Subcutaneous adipose tissue (tissue), 4 donors: ENCODE results near the gene MCC. TPM values are rescaled to one million over a fixed set of nuclear protein-coding genes. Genes with fewer than 3 reads are reported as not detected.

Source experiments
- total RNA-seq, 4 donors: library from RNA; depleted of rRNA; stranded (reverse); fragments of >200 nt; gene quantifications; one replicate each; pipeline ENCODE4 v1.1.0, GENCODE V29; 2016
- TF ChIP-seq, protein P1 (sequence below): fragments of 450-650 bp; IDR thresholded peaks from one replicate; pipeline ENCODE4 v1.5.1; 2016; ENCODE audit warnings: low read depth, mild to moderate bottlenecking, control low read depth, antibody characterized with exemption, moderate library complexity

Gene MCC
- total RNA-seq, 4 donors from 2014 or later: 15.0 to 57.3 (median 23.7) TPM

- TF ChIP-seq, protein P1, sequence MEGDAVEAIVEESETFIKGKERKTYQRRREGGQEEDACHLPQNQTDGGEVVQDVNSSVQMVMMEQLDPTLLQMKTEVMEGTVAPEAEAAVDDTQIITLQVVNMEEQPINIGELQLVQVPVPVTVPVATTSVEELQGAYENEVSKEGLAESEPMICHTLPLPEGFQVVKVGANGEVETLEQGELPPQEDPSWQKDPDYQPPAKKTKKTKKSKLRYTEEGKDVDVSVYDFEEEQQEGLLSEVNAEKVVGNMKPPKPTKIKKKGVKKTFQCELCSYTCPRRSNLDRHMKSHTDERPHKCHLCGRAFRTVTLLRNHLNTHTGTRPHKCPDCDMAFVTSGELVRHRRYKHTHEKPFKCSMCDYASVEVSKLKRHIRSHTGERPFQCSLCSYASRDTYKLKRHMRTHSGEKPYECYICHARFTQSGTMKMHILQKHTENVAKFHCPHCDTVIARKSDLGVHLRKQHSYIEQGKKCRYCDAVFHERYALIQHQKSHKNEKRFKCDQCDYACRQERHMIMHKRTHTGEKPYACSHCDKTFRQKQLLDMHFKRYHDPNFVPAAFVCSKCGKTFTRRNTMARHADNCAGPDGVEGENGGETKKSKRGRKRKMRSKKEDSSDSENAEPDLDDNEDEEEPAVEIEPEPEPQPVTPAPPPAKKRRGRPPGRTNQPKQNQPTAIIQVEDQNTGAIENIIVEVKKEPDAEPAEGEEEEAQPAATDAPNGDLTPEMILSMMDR: no peak
Measured at GRCh38 chr5:113271745-113272454, 216.4 kb downstream of the MCC start.

GRCh38 chr5:113271015-113271414 is 217.2 kb downstream of the MCC start:
- TF ChIP-seq, protein P1: no peak

GRCh38 chr5:113270086-113270485 is 218.2 kb downstream of the MCC start:
- TF ChIP-seq, protein P1: no peak

GRCh38 chr5:113269023-113269997 is 218.9 kb downstream of the MCC start:
- TF ChIP-seq, protein P1: no peak

GRCh38 chr5:113268232-113268631 is 220.0 kb downstream of the MCC start:
- TF ChIP-seq, protein P1: no peak

GRCh38 chr5:113267361-113267900 is 220.8 kb downstream of the MCC start:
- TF ChIP-seq, protein P1: no peak

DNA sequence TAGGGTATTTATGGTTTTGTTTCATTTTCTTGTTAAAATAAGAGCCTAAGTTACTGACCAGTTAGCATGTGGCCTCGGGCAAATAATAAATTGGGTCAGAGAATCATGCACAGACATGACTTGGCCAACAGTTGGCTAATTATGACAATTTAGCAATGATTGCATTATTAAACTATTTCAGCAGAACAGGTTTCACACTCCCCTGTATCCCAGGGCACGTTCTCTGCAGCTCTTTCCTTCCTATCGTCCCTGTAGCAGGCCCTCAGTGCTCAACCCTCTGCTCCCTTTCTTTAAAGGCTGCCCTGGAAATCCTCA is 221.4 kb downstream of the MCC start:
- TF ChIP-seq, protein P1: no peak
